Common myeloid progenitor, CD34-positive (primary cell): ENCODE measurements around the gene HERC3.

Experiments used
- CTCF ChIA-PET: fragments of 350-600 bp; sonication (Branson Sonifier 250); formaldehyde crosslinking; loops from one replicate; lab custom pipeline; 2021; ENCODE audit warnings: antibody characterized with exemption; lab: Charles Lee
- POLR2A ChIA-PET: fragments of 350-600 bp; sonication (Branson Sonifier 250); formaldehyde crosslinking; loops from one replicate; lab custom pipeline; 2021; ENCODE audit warnings: antibody characterized with exemption; lab: Charles Lee
- DNase-seq, 3 donors: peaks; one replicate each; pipeline versions ENCODE4 v3.0.0 to v3.0.0-alpha.2; 2013
- H3K27ac ChIP-seq, 2 experiments: 1 replicate in 1 of 2; 2 replicates in 1 of 2; pipeline ENCODE4 v1.7.0; 2013; ENCODE audit warnings: inconsistent platforms in 2 of 2, low read length in 2 of 2, mild to moderate bottlenecking in 2 of 2, low read depth in 1 of 2, moderate library complexity in 1 of 2; ENCODE audit not compliant: severe bottlenecking in 2 of 2, insufficient read depth in 1 of 2, poor library complexity in 1 of 2
- H3K27me3 ChIP-seq, 5 experiments: replicated peaks in 2 of 5; 1 replicate in 3 of 5; 2 replicates in 2 of 5; pipeline versions ENCODE4 v1.6.1 to v1.7.0; 2013; ENCODE audit warnings: low read length in 4 of 5, mild to moderate bottlenecking in 2 of 5, moderate library complexity in 2 of 5, inconsistent platforms in 1 of 5; ENCODE audit not compliant: insufficient read depth in 5 of 5, control insufficient read depth in 4 of 5
- H3K36me3 ChIP-seq, 4 experiments: 1 replicate in 2 of 4; 2 replicates in 2 of 4; pipeline versions ENCODE4 v1.6.1 to v1.7.0; 2013; ENCODE audit warnings: low read length in 3 of 4, control low read depth in 1 of 4, mild to moderate bottlenecking in 1 of 4; ENCODE audit not compliant: control insufficient read depth in 4 of 4, insufficient read depth in 4 of 4
- H3K4me1 ChIP-seq, 4 experiments: 1 replicate in 3 of 4; 2 replicates in 1 of 4; pipeline versions ENCODE4 v1.6.1 to v1.7.1; 2013; ENCODE audit warnings: low read length in 3 of 4, mild to moderate bottlenecking in 3 of 4, control low read depth in 1 of 4, inconsistent platforms in 1 of 4, moderate library complexity in 1 of 4; ENCODE audit not compliant: control insufficient read depth in 4 of 4, insufficient read depth in 4 of 4; ENCODE audit errors: control extremely low read depth in 1 of 4
- H3K4me3 ChIP-seq, 7 experiments: 1 replicate in 4 of 7; 2 replicates in 3 of 7; pipeline versions ENCODE4 v1.5.1 to v1.7.0; 2013; ENCODE audit warnings: mild to moderate bottlenecking in 7 of 7, low read length in 6 of 7, moderate library complexity in 6 of 7, inconsistent platforms in 2 of 7, low read depth in 2 of 7, control low read depth in 1 of 7; ENCODE audit not compliant: insufficient read depth in 4 of 7, control insufficient read depth in 1 of 7; ENCODE audit errors: extremely low read depth in 1 of 7
- H3K9me3 ChIP-seq, 5 experiments: 1 replicate in 4 of 5; 2 replicates in 1 of 5; pipeline versions ENCODE4 v1.6.1 to v1.7.1; 2013; ENCODE audit warnings: low read length in 4 of 5, mild to moderate bottlenecking in 2 of 5, inconsistent platforms in 1 of 5, low read depth in 1 of 5, moderate library complexity in 1 of 5; ENCODE audit not compliant: control insufficient read depth in 4 of 5, insufficient read depth in 2 of 5; ENCODE audit errors: control extremely low read depth in 1 of 5
- WGBS: methylation state at CpG from one replicate; pipeline ENCODE4 v1.1.5; 2013; ENCODE audit not compliant: insufficient coverage; 5-methylcytosine and 5-hydroxymethylcytosine counted together

Gene HERC3

GRCh38 chr4:88672987-88673386 lies 80.7 kb downstream of the HERC3 start:
- no peak overlapping the region for H3K27ac ChIP-seq
- CTCF ChIA-PET: interaction anchor here (0.6 to 2.8 kb wide), 27 partner anchors 8 to 350 kb away, joined by 3 to 10 read pairs (median 4); no protein-coding TSS in a partner anchor
- no peaks in the 10 kb centered on the region for H3K27me3 ChIP-seq
- H3K4me3 ChIP-seq: no peak overlapping the region
- 63% methylated on average over 4 of the region's 5 CpGs for WGBS
- POLR2A ChIA-PET: no interaction called here
- peak; percentile 52 to 78 (median 73) for DNase-seq
- H3K9me3 ChIP-seq: peaks cover 0 to 1% (median 0%) of the 10 kb centered on the region in 5 experiments
- peaks cover 9 to 29% (median 20%) of the 10 kb centered on the region in 4 experiments for H3K36me3 ChIP-seq
- no peaks in the 10 kb centered on the region for H3K4me1 ChIP-seq

DNA sequence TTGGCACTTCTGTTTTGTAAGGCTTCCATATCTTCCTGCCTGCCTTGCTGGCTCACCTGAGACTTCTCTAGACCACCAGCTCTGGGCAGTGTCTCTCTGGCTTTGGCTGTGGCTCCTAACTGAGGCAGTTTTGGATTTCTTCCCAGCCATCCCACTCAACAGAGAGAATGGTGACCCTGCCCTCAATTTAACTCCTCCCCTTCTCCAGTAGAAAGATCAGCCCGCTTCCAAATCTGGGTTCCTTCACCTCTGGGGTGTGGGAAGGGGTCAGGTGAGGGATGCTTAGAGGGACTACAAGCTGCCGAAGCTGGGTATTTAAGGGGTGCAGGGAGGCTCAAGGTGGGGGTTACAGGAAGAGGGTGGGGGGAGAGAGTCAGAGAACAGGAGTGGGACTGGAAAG lies 81.6 kb downstream of the HERC3 start:
- WGBS: 100% methylated on average over 1 of the region's 2 CpGs
- POLR2A ChIA-PET: no interaction called here
- H3K27ac ChIP-seq: no peak overlapping the region
- DNase-seq: no peak
- peaks cover 0 to 1% (median 0%) of the 10 kb centered on the region in 5 experiments for H3K9me3 ChIP-seq
- H3K27me3 ChIP-seq: no peaks in the 10 kb centered on the region
- CTCF ChIA-PET: interaction anchor here (0.9 to 2.3 kb wide), 12 partner anchors 11 to 349 kb away, joined by 3 to 10 read pairs (median 5); no protein-coding TSS in a partner anchor
- no peaks in the 10 kb centered on the region for H3K4me1 ChIP-seq
- peaks cover 12 to 33% (median 19%) of the 10 kb centered on the region in 4 experiments for H3K36me3 ChIP-seq
- no peak overlapping the region for H3K4me3 ChIP-seq

- peaks cover 17 to 33% (median 20%) of the 10 kb centered on the region in 4 experiments for H3K36me3 ChIP-seq
- H3K27ac ChIP-seq: no peak overlapping the region
- no peak overlapping the region for H3K4me3 ChIP-seq
- ChIA-PET POLR2A (no interaction called here), CTCF (interaction anchor here (1.4 kb wide), 1 partner anchor 135 kb away, joined by 4 read pairs; no protein-coding TSS in a partner anchor)
- H3K9me3 ChIP-seq: peaks cover 0 to 1% (median 0%) of the 10 kb centered on the region in 5 experiments
- H3K27me3 ChIP-seq: no peaks in the 10 kb centered on the region
- DNase-seq: no peak
- H3K4me1 ChIP-seq: no peaks in the 10 kb centered on the region
These were observed 82.3 kb downstream of the HERC3 start for GRCh38 chr4:88674565-88674964.

- no peaks in the 10 kb centered on the region for H3K27me3 ChIP-seq
- no peak for DNase-seq
- WGBS: 100% methylated on average over 1 of the region's 2 CpGs
- peaks cover 16 to 34% (median 20%) of the 10 kb centered on the region in 4 experiments for H3K36me3 ChIP-seq
- H3K27ac ChIP-seq: no peak overlapping the region
- H3K4me3 ChIP-seq: no peak overlapping the region
- ChIA-PET POLR2A (no interaction called here), CTCF (no interaction called here)
- H3K4me1 ChIP-seq: no peaks in the 10 kb centered on the region
- H3K9me3 ChIP-seq: peaks cover 0 to 1% (median 0%) of the 10 kb centered on the region in 5 experiments
These were observed 82.7 kb downstream of the HERC3 start for GRCh38 chr4:88674979-88675378.

DNA sequence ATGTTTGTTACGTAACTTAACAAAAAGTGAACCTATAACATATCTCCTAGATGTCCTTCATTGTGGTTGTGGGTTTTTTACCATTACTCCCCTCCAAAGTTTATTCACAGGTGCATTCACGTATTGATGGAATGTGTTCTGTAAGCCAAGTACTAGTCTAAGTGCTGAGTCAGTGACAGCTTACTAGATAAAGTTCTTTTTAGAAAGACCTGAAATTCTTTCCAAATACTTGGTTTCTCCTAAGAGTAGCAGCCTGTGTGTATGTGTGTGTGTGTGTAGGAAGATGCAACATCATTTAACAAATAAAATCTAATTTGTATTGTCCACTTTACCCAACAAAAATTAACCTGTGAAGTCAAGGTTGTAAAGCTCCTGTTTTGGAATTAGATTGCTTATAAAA lies 83.3 kb downstream of the HERC3 start:
- no peaks in the 10 kb centered on the region for H3K4me1 ChIP-seq
- WGBS: no CpG with 5 or more reads among the region's 2 CpGs
- peaks cover 15 to 35% (median 19%) of the 10 kb centered on the region in 4 experiments for H3K36me3 ChIP-seq
- ChIA-PET CTCF (no interaction called here), POLR2A (no interaction called here)
- no peaks in the 10 kb centered on the region for H3K27me3 ChIP-seq
- H3K27ac ChIP-seq: no peak overlapping the region
- no peak overlapping the region for H3K4me3 ChIP-seq
- DNase-seq: no peak
- H3K9me3 ChIP-seq: peaks cover 0 to 1% (median 0%) of the 10 kb centered on the region in 5 experiments

DNA sequence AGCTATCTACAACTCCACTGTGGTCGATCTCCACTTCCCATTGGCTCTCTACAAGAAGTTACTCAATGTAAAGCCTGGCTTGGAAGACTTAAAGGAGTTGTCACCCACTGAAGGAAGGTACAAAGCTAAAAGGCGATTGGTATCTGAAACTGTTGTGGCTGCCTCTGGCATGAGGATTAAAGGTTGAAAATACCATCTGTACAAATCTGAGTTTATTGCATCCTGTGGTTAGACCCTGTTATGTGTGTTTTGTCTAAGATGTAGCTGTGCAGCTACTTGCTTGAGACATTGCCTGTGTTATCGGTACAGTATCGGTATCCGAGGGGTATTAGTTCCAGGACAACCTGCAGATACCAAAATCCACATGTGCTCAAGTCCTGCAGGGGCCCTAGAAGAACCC lies 88.9 kb downstream of the HERC3 start:
- H3K27ac ChIP-seq: no peak overlapping the region
- 90% methylated on average over 4 of the region's 5 CpGs for WGBS
- no peaks in the 10 kb centered on the region for H3K4me1 ChIP-seq
- peaks cover 0 to 6% (median 4%) of the 10 kb centered on the region in 5 experiments for H3K9me3 ChIP-seq
- no peak for DNase-seq
- peaks cover 24 to 55% (median 25%) of the 10 kb centered on the region in 4 experiments for H3K36me3 ChIP-seq
- H3K27me3 ChIP-seq: no peaks in the 10 kb centered on the region
- ChIA-PET POLR2A (no interaction called here), CTCF (interaction anchor here (1.1 kb wide), 1 partner anchor 9 kb away, joined by 4 read pairs; no protein-coding TSS in a partner anchor)
- H3K4me3 ChIP-seq: no peak overlapping the region

- Histone ChIP-seq H3K9me3 (no peaks in the 10 kb centered on the region), H3K4me3 (no peak overlapping the region), H3K27ac (no peak overlapping the region), H3K27me3 (no peaks in the 10 kb centered on the region), H3K4me1 (peaks cover 0 to 8% (median 0%) of the 10 kb centered on the region in 4 experiments), H3K36me3 (peaks cover 5 to 26% (median 20%) of the 10 kb centered on the region in 4 experiments)
- peak in 2 of 3 donors; percentile 28 to 44 for DNase-seq
- WGBS: no CpG with 5 or more reads among the region's 3 CpGs
- ChIA-PET POLR2A (no interaction called here), CTCF (interaction anchor here (1.5 kb wide), 1 partner anchor 8 kb away, joined by 5 read pairs; the partner anchor contains the start of gene NAP1L5)
These were observed 98.1 kb downstream of the HERC3 start for GRCh38 chr4:88690355-88690754.
